Type B pancreatic cell (in vitro differentiated cells): ENCODE data around the gene LTBR. TPM values are rescaled to one million over a fixed set of nuclear protein-coding genes. Genes with fewer than 3 reads are reported as not detected.
A peak's percentile ranks its signal among the peaks of the same experiment; 100 is the strongest.

ENCODE experiments used
- DNase-seq: peaks from one replicate; pipeline ENCODE4 v3.0.0; 2021; ENCODE audit warnings: mixed read lengths; ENCODE audit not compliant: unreplicated experiment; ENCODE audit errors: extremely low spot score
- H3K27ac Mint-ChIP-seq: 2 replicates; pipeline ENCODE4 v1.8.0; 2021; ENCODE audit warnings: mild to moderate bottlenecking, mixed read lengths
- H3K27me3 Mint-ChIP-seq: 2 replicates; pipeline ENCODE4 v1.8.0; 2021; ENCODE audit warnings: mixed read lengths
- H3K36me3 Mint-ChIP-seq: 2 replicates; pipeline ENCODE4 v1.8.0; 2021; ENCODE audit warnings: mixed read lengths
- H3K4me1 Mint-ChIP-seq: one replicate; pipeline ENCODE4 v1.8.0; 2021; ENCODE audit warnings: mixed read lengths; ENCODE audit not compliant: unreplicated experiment
- H3K4me3 Mint-ChIP-seq: 2 replicates; pipeline ENCODE4 v1.8.0; 2021; ENCODE audit warnings: mild to moderate bottlenecking, mixed read lengths
- H3K9me3 Mint-ChIP-seq: 2 replicates; pipeline ENCODE4 v1.8.0; 2021; ENCODE audit warnings: mixed read lengths
- CTCF ChIP-seq: fragments of 200-600 bp; sonication (generic); conservative IDR thresholded peaks from 2 replicates; pipeline ENCODE4 v1.5.0; 2021; ENCODE audit warnings: antibody characterized with exemption, mild to moderate bottlenecking
- total RNA-seq: library from RNA; stranded (reverse); gene quantifications from 2 replicates; pipeline ENCODE4 v1.2.1, GENCODE V29; 2021; ENCODE audit warnings: low replicate concordance

The LTBR gene
- total RNA-seq, 1 donor from 2014 or later = 18.5 TPM

GRCh38 chr12:6376079-6376869, 7.7 kb upstream of the LTBR start:
- DNase-seq = no peak
- Mint-ChIP-seq H3K9me3 (no peaks in the 10 kb centered on the region), H3K36me3 (no peaks in the 10 kb centered on the region), H3K4me1 (peaks cover 19% of the 10 kb centered on the region), H3K4me3 (peak overlapping the region; percentile 86), H3K27ac (peak overlapping the region; percentile 92), H3K27me3 (peaks cover 3% of the 10 kb centered on the region)
- peak; percentile 54 for TF ChIP-seq CTCF

- Mint-ChIP-seq H3K4me1 (peaks cover 18% of the 10 kb centered on the region), H3K4me3 (peak overlapping the region; percentile 86)
These were observed 6.9 kb upstream of the LTBR start for GRCh38 chr12:6376870-6377666.

GRCh38 chr12:6377667-6377994, 6.3 kb upstream of the LTBR start:
- H3K4me3 Mint-ChIP-seq = no peak overlapping the region
- TF ChIP-seq CTCF = no peak
- DNase-seq = no peak
- H3K4me1 Mint-ChIP-seq = peaks cover 12% of the 10 kb centered on the region
- H3K27ac Mint-ChIP-seq = peak overlapping the region; percentile 92
- H3K27me3 Mint-ChIP-seq = peaks cover 3% of the 10 kb centered on the region
- H3K9me3 Mint-ChIP-seq = no peaks in the 10 kb centered on the region
- no peaks in the 10 kb centered on the region for H3K36me3 Mint-ChIP-seq

More at GRCh38 chr12:6376870-6377666, 6.9 kb upstream of the LTBR start:
- no peaks in the 10 kb centered on the region for H3K36me3 Mint-ChIP-seq
- H3K27ac Mint-ChIP-seq = peak overlapping the region; percentile 92
- no peak for TF ChIP-seq CTCF
- DNase-seq = no peak
- H3K9me3 Mint-ChIP-seq = no peaks in the 10 kb centered on the region
- H3K27me3 Mint-ChIP-seq = peaks cover 3% of the 10 kb centered on the region

DNA sequence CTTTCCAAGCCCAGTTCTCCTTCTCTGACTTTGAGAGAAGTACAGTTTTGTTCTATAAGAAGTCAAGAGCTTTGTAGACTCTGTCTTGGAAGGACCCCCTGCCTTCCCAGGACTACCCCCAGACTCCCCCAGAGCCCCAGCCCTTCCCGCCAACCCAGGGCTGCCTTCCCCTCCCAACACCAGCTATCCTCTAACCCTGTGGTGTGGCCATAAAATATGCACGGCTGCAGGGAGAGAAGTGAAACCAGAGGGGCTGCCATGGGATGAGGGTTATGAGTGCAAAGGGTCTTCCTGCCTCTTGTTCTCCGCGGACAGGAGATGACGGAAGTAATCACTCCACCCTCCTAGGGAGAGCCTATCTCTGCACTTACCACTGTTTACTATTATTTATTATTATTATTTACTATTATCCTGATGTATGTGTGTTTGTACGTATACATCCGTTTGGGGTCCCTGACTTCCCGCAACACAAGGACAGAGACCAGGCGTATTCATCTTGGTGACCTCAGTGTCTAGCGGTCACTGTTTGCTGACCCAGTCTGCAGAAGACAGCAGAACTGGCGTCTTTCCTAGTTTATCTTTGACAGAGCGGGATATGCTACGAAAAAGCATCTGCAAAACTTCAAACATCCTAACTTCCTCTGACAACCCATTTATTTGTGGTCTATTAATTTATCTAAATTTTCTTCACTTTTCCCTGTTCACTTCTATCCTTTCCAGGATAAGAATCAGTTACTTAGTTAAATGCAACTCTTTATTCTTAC, 5.1 kb upstream of the LTBR start:
- no peaks in the 10 kb centered on the region for H3K9me3 Mint-ChIP-seq
- H3K4me1 Mint-ChIP-seq = peaks cover 9% of the 10 kb centered on the region
- no peaks in the 10 kb centered on the region for H3K36me3 Mint-ChIP-seq
- DNase-seq = no peak
- TF ChIP-seq CTCF = no peak
- H3K4me3 Mint-ChIP-seq = no peak overlapping the region
- peak overlapping the region; percentile 50 for H3K27ac Mint-ChIP-seq
- peaks cover under 1% of the 10 kb centered on the region for H3K27me3 Mint-ChIP-seq
